ENCODE results near the gene HSPA1B.

HSPA1B gene

DNA sequence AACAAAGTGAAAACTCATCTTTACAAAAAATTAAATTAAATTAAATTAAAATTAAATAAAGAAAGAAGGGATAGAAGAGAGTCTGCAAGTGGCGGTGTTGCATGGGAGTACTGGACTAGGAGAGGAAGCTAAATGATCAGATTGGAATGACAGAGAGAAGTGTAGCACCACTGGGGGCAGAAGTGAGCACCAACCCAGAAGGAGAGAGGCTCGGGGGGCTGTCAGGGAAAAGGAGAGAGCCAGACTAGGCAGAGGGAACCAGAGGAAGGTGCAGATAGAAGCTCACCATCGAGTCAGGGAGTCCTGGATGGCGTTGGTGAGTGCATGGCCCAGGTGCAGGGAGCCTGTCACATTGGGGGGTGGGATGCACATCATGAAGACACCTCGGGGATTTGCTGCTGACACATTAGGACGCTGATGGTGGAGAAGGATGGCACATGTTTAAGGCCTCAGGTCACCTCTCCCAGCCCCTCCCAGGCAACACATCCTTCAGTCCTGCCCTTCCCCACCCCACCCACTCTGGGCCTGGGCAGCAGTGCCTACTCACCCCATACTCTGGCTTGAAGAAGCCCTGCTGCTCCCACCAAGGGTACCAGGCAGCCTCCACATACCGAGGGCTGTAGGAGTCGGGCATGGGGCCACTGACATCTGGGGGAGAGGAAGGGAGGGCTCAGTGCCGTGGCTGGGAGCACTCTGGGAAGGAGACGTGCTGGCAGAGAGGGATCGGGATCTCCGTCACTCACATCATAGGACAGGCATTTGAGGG is 36.0 kb upstream of the HSPA1B start:
- ChIA-PET CTCF (interaction anchor here (0.5 to 2.7 kb wide), 34 partner anchors 9 to 347 kb away, joined by 3 to 28 read pairs (median 3); partner anchors contain the start of genes ABHD16A, CLIC1, LSM2 and MSH5), POLR2A (interaction anchor here (0.6 to 5.0 kb wide), 12 partner anchors 12 to 131 kb away, joined by 3 to 34 read pairs (median 4); partner anchors contain the start of genes ABHD16A, C6orf47, DDAH2 and HSPA1A)
- no peak overlapping the region for H3K27ac ChIP-seq (ENCODE audit: extremely low read depth, low read depth, low read length)

DNA sequence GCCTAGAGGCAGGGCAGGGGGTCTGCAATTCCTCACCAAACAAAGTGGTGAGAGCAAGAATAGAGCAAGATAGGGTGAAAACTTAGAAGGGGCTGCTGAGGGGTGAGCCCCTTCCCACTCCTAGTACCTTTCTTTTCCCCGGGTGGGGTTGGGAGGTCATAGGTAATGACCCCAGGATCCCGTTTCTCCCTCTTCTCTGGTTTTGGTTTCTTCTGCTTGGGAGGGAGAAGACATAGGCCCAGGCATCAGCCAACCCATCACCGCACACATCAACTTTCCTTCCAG is 35.5 kb upstream of the HSPA1B start:
- no peak overlapping the region for H3K4me3 ChIP-seq (ENCODE audit: low read depth, low read length)
- POLR2A ChIA-PET, result interaction anchor here (1.2 to 5.0 kb wide), 5 partner anchors 15 to 132 kb away, joined by 3 to 34 read pairs (median 6); partner anchors contain the start of genes C6orf47, HSPA1B and LSM2
- no peaks in the 10 kb centered on the region; the same call in 1 of the 2 replicates for H3K4me1 ChIP-seq (ENCODE audit: control insufficient read depth, insufficient read depth, low read length)
- no peaks in the 10 kb centered on the region for H3K9me3 ChIP-seq (ENCODE audit: control insufficient read depth, insufficient read depth, low read depth, low read length)
- H3K27ac ChIP-seq (ENCODE audit: extremely low read depth, low read depth, low read length), result no peak overlapping the region
- CTCF ChIA-PET, result interaction anchor here (0.5 to 2.7 kb wide), 21 partner anchors 8 to 166 kb away, joined by 3 to 28 read pairs (median 3); partner anchors contain the start of genes ABHD16A, LSM2, MSH5 and VWA7
- peaks cover 20 to 38% of the 10 kb centered on the region in 2 experiments for H3K36me3 ChIP-seq (ENCODE audit: control insufficient read depth in 2 of 2, insufficient read depth in 1 of 2, low read length in 2 of 2)
- TF ChIP-seq, protein P1, sequence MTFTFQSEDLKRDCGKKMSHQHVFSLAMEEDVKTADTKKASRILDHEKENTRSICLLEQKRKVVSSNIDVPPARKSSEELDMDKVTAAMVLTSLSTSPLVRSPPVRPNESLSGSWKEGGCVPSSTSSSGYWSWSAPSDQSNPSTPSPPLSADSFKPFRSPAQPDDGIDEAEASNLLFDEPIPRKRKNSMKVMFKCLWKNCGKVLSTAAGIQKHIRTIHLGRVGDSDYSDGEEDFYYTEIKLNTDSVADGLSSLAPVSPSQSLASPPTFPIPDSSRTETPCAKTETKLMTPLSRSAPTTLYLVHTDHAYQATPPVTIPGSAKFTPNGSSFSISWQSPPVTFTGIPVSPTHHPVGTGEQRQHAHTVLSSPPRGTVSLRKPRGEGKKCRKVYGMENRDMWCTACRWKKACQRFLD (tag by site-specific recombination; IDR thresholded peaks at IDR 0.05), result no peak
- TF ChIP-seq ZNF114 (tag by site-specific recombination; IDR thresholded peaks at IDR 0.05) (no peak), ZNF664 (tag by site-specific recombination; IDR thresholded peaks at IDR 0.05) (no peak), ZBTB1 (tag by site-specific recombination; IDR thresholded peaks at IDR 0.05) (no peak), ZNF302 (tag by site-specific recombination; IDR thresholded peaks at IDR 0.05; ENCODE audit: low read depth) (no peak), ZNF555 (tag by site-specific recombination; conservative IDR thresholded peaks at IDR 0.05) (no peak), SCRT1 (tag by site-specific recombination; IDR thresholded peaks at IDR 0.05; ENCODE audit: borderline replicate concordance) (no peak), ZBTB8A (tag by site-specific recombination; IDR thresholded peaks at IDR 0.05) (no peak), ZSCAN16 (tag by site-specific recombination; IDR thresholded peaks at IDR 0.05) (no peak)
- TF ChIP-seq, protein P2, sequence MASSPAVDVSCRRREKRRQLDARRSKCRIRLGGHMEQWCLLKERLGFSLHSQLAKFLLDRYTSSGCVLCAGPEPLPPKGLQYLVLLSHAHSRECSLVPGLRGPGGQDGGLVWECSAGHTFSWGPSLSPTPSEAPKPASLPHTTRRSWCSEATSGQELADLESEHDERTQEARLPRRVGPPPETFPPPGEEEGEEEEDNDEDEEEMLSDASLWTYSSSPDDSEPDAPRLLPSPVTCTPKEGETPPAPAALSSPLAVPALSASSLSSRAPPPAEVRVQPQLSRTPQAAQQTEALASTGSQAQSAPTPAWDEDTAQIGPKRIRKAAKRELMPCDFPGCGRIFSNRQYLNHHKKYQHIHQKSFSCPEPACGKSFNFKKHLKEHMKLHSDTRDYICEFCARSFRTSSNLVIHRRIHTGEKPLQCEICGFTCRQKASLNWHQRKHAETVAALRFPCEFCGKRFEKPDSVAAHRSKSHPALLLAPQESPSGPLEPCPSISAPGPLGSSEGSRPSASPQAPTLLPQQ (tag by site-specific recombination; IDR thresholded peaks at IDR 0.05), result no peak

More for the DNA sequence above, 36.0 kb upstream of the HSPA1B start:
- TF ChIP-seq ZNF335 (tag by site-specific recombination; conservative IDR thresholded peaks at IDR 0.05) (0 out of 2 replicates have a peak, but pooled peaks have one; percentile 18), ZNF292 (tag by site-specific recombination; IDR thresholded peaks at IDR 0.05; ENCODE audit: borderline replicate concordance, low read depth) (no peak), ZNF658 (tag by site-specific recombination; IDR thresholded peaks at IDR 0.05) (no peak), ZNF302 (tag by site-specific recombination; IDR thresholded peaks at IDR 0.05; ENCODE audit: low read depth) (no peak), SP7 (tag by site-specific recombination; IDR thresholded peaks at IDR 0.05) (0 out of 2 replicates have a peak, but pooled peaks have one; percentile 12), MEIS1 (CRISPR knock-in tag; IDR thresholded peaks at IDR 0.05; ENCODE audit: borderline replicate concordance) (no peak), ZFHX2 (tag by site-specific recombination; conservative IDR thresholded peaks at IDR 0.05) (peak; percentile 43; the same call in 1 of the 2 replicates), EGR2 (tag by site-specific recombination; IDR thresholded peaks at IDR 0.05; ENCODE audit: low read depth) (peak; percentile 68), ZNF571 (tag by site-specific recombination; IDR thresholded peaks at IDR 0.05) (no peak), RBAK (tag by site-specific recombination; IDR thresholded peaks at IDR 0.05) (no peak), SCRT2 (tag by site-specific recombination; IDR thresholded peaks at IDR 0.05) (no peak), GLIS2 (tag by site-specific recombination; IDR thresholded peaks at IDR 0.05) (no peak), ZBTB17 (tag by site-specific recombination; IDR thresholded peaks at IDR 0.05) (peak; percentile 81), HOXA7 (CRISPR knock-in tag; IDR thresholded peaks at IDR 0.05; ENCODE audit: borderline replicate concordance) (no peak)
- TF ChIP-seq, protein P1 (tag by site-specific recombination; IDR thresholded peaks at IDR 0.05), result no peak
- TF ChIP-seq, protein P3, sequence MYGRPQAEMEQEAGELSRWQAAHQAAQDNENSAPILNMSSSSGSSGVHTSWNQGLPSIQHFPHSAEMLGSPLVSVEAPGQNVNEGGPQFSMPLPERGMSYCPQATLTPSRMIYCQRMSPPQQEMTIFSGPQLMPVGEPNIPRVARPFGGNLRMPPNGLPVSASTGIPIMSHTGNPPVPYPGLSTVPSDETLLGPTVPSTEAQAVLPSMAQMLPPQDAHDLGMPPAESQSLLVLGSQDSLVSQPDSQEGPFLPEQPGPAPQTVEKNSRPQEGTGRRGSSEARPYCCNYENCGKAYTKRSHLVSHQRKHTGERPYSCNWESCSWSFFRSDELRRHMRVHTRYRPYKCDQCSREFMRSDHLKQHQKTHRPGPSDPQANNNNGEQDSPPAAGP (tag by site-specific recombination; IDR thresholded peaks at IDR 0.05), result 0 out of 2 replicates have a peak, but pooled peaks have one; percentile 52
- TF ChIP-seq, protein P4, sequence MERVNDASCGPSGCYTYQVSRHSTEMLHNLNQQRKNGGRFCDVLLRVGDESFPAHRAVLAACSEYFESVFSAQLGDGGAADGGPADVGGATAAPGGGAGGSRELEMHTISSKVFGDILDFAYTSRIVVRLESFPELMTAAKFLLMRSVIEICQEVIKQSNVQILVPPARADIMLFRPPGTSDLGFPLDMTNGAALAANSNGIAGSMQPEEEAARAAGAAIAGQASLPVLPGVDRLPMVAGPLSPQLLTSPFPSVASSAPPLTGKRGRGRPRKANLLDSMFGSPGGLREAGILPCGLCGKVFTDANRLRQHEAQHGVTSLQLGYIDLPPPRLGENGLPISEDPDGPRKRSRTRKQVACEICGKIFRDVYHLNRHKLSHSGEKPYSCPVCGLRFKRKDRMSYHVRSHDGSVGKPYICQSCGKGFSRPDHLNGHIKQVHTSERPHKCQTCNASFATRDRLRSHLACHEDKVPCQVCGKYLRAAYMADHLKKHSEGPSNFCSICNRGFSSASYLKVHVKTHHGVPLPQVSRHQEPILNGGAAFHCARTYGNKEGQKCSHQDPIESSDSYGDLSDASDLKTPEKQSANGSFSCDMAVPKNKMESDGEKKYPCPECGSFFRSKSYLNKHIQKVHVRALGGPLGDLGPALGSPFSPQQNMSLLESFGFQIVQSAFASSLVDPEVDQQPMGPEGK (tag by site-specific recombination; IDR thresholded peaks at IDR 0.05), result peak; percentile 28; the same call in 1 of the 2 replicates
- TF ChIP-seq, protein P5, sequence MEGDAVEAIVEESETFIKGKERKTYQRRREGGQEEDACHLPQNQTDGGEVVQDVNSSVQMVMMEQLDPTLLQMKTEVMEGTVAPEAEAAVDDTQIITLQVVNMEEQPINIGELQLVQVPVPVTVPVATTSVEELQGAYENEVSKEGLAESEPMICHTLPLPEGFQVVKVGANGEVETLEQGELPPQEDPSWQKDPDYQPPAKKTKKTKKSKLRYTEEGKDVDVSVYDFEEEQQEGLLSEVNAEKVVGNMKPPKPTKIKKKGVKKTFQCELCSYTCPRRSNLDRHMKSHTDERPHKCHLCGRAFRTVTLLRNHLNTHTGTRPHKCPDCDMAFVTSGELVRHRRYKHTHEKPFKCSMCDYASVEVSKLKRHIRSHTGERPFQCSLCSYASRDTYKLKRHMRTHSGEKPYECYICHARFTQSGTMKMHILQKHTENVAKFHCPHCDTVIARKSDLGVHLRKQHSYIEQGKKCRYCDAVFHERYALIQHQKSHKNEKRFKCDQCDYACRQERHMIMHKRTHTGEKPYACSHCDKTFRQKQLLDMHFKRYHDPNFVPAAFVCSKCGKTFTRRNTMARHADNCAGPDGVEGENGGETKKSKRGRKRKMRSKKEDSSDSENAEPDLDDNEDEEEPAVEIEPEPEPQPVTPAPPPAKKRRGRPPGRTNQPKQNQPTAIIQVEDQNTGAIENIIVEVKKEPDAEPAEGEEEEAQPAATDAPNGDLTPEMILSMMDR (tag by site-specific recombination; IDR thresholded peaks at IDR 0.05), result peak; percentile 71
- Histone ChIP-seq H3K4me3 (ENCODE audit: low read depth, low read length) (no peak overlapping the region), H3K4me1 (ENCODE audit: control insufficient read depth, insufficient read depth, low read length) (no peaks in the 10 kb centered on the region; the same call in 1 of the 2 replicates), H3K36me3 (ENCODE audit: control insufficient read depth in 2 of 2, insufficient read depth in 1 of 2, low read length in 2 of 2) (peaks cover 21 to 38% of the 10 kb centered on the region in 2 experiments), H3K9me3 (ENCODE audit: control insufficient read depth, insufficient read depth, low read depth, low read length) (no peaks in the 10 kb centered on the region)
